ENCODE data around the gene KRT4. TPM values are rescaled to one million over a fixed set of nuclear protein-coding genes. Genes with fewer than 3 reads are reported as not detected.

The KRT4 gene
- total and polyA plus RNA-seq, 2 experiments from 2014 or later: 4.2 to 8.7 TPM

GRCh38 chr12:52825961-52826360 is 12.0 kb upstream of the KRT4 start:
- no peak overlapping the region for H3K4me3 ChIP-seq
- H3K4me1 ChIP-seq (ENCODE audit: insufficient read depth): no peaks in the 10 kb centered on the region
- H3K9me3 ChIP-seq (ENCODE audit: low read depth): no peaks in the 10 kb centered on the region
- DNase-seq (ENCODE audit: low spot score): no peak
- H3K36me3 ChIP-seq (replicated peaks; ENCODE audit: insufficient read depth, low read depth): no peaks in the 10 kb centered on the region
- H3K9me2 ChIP-seq (replicated peaks; ENCODE audit: insufficient read depth): no peaks in the 10 kb centered on the region
- TF ChIP-seq EZH2 (IDR thresholded peaks at IDR 0.05; ENCODE audit: borderline replicate concordance): no peak
- TF ChIP-seq CTCF (IDR thresholded peaks at IDR 0.05; ENCODE audit: poor library complexity): no peak
- no peak for TF ChIP-seq EZH2phosphoT487 (IDR thresholded peaks at IDR 0.05; ENCODE audit: low read depth, severe bottlenecking, unreplicated experiment)
- no peak overlapping the region for H3K4me2 ChIP-seq
- H4K20me1 ChIP-seq (ENCODE audit: insufficient read depth, poor library complexity, severe bottlenecking): no peaks in the 10 kb centered on the region
- H3K79me2 ChIP-seq: no peaks in the 10 kb centered on the region
- no peak overlapping the region for H2AFZ ChIP-seq
- WGBS (ENCODE audit: low lambda C conversion rate, missing lambda C conversion rate): 75% methylated on average over 4 of the region's 4 CpGs
- no peak overlapping the region for H3K27ac ChIP-seq
- H3K27me3 ChIP-seq: peaks cover 6% of the 10 kb centered on the region

- no peak for DNase-seq (ENCODE audit: low spot score)
- peaks cover 6% of the 10 kb centered on the region for H3K27me3 ChIP-seq
- WGBS (ENCODE audit: low lambda C conversion rate, missing lambda C conversion rate): 96% methylated on average over 5 of the region's 5 CpGs
- no peaks in the 10 kb centered on the region for H3K9me2 ChIP-seq (replicated peaks; ENCODE audit: insufficient read depth)
- TF ChIP-seq EZH2phosphoT487 (IDR thresholded peaks at IDR 0.05; ENCODE audit: low read depth, severe bottlenecking, unreplicated experiment) (no peak), CTCF (IDR thresholded peaks at IDR 0.05; ENCODE audit: poor library complexity) (no peak), EZH2 (IDR thresholded peaks at IDR 0.05; ENCODE audit: borderline replicate concordance) (no peak)
- no peaks in the 10 kb centered on the region for H4K20me1 ChIP-seq (ENCODE audit: insufficient read depth, poor library complexity, severe bottlenecking)
- no peaks in the 10 kb centered on the region for H3K36me3 ChIP-seq (replicated peaks; ENCODE audit: insufficient read depth, low read depth)
- H3K79me2 ChIP-seq: no peaks in the 10 kb centered on the region
- H3K4me3 ChIP-seq: no peak overlapping the region
- H3K9me3 ChIP-seq (ENCODE audit: low read depth): no peaks in the 10 kb centered on the region
- H3K4me1 ChIP-seq (ENCODE audit: insufficient read depth): no peaks in the 10 kb centered on the region
- H2AFZ ChIP-seq: no peak overlapping the region
- no peak overlapping the region for H3K4me2 ChIP-seq
- no peak overlapping the region for H3K27ac ChIP-seq
Observed at GRCh38 chr12:52824741-52825410, 11.0 kb upstream of the KRT4 start.

- H3K27me3 ChIP-seq: peaks cover 6% of the 10 kb centered on the region
- no peak overlapping the region for H3K4me2 ChIP-seq
- H4K20me1 ChIP-seq (ENCODE audit: insufficient read depth, poor library complexity, severe bottlenecking): no peaks in the 10 kb centered on the region
- H3K27ac ChIP-seq: no peak overlapping the region
- WGBS (ENCODE audit: low lambda C conversion rate, missing lambda C conversion rate): 86% methylated on average over 15 of the region's 15 CpGs
- no peaks in the 10 kb centered on the region for H3K79me2 ChIP-seq
- TF ChIP-seq EZH2phosphoT487 (IDR thresholded peaks at IDR 0.05; ENCODE audit: low read depth, severe bottlenecking, unreplicated experiment): no peak
- no peak for TF ChIP-seq EZH2 (IDR thresholded peaks at IDR 0.05; ENCODE audit: borderline replicate concordance)
- no peak for TF ChIP-seq CTCF (IDR thresholded peaks at IDR 0.05; ENCODE audit: poor library complexity)
- no peaks in the 10 kb centered on the region for H3K9me2 ChIP-seq (replicated peaks; ENCODE audit: insufficient read depth)
- no peaks in the 10 kb centered on the region for H3K36me3 ChIP-seq (replicated peaks; ENCODE audit: insufficient read depth, low read depth)
- H3K4me3 ChIP-seq: no peak overlapping the region
- H3K9me3 ChIP-seq (ENCODE audit: low read depth): no peaks in the 10 kb centered on the region
- DNase-seq (ENCODE audit: low spot score): no peak
- no peaks in the 10 kb centered on the region for H3K4me1 ChIP-seq (ENCODE audit: insufficient read depth)
- H2AFZ ChIP-seq: no peak overlapping the region
Observed at GRCh38 chr12:52823761-52824450, 10.0 kb upstream of the KRT4 start.
